Mammary epithelial cell (primary cell): ENCODE measurements around the gene CHN2.

Source experiments
- CTCF ChIP-seq, 2 donors: IDR thresholded peaks in 1 of 2; conservative IDR thresholded peaks in 1 of 2; 2 replicates each; pipeline ENCODE4 v1.5.1; 2011 to 2012; ENCODE audit warnings: inconsistent platforms in 2 of 2, low read length in 2 of 2, mild to moderate bottlenecking in 2 of 2, control low read depth in 1 of 2, low read depth in 1 of 2; ENCODE audit not compliant: insufficient read depth in 1 of 2; ENCODE audit errors: extremely low read depth in 1 of 2
- EZH2 ChIP-seq: IDR thresholded peaks from 2 replicates; pipeline ENCODE4 v1.6.1; 2012; ENCODE audit warnings: low read length, inconsistent platforms, borderline replicate concordance

DNA sequence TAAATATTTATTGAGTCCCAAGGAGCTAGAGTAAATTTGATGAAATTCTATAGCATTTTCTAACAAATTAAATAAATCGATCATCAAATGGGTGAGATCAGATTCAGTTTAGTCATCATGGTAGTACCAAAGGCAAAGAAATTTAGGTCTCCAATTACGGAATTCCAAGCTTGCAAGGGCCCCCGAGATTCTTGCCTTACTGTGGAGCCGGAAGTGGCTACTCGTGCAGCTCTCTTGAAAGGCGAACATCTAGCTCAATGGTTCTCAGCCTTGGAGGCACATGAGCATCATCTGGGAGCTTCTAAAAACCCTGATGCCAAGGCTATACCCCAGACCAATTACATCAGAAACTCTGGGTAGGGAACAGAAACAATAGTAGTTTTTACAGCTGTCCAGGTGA, 251.2 kb downstream of the CHN2 start:
- TF ChIP-seq CTCF (conservative IDR thresholded peaks at IDR 0.05 in 1 of 2, IDR thresholded peaks at IDR 0.05 in 1 of 2; ENCODE audit: extremely low read depth in 1 of 2, insufficient read depth in 1 of 2, low read depth in 1 of 2, low read length in 2 of 2): no peak
- no peak for TF ChIP-seq EZH2
